C4-2B (cell line): ENCODE measurements around the gene ARHGAP32.
A peak's percentile ranks its signal among the peaks of the same experiment; 100 is the strongest.

Experiments
- H3K27ac ChIP-seq: fragments of 450-650 bp; 2 replicates; pipeline ENCODE4 v1.5.1; 2017
- ZFX ChIP-seq: fragments of 450-650 bp; IDR thresholded peaks from 2 replicates; pipeline ENCODE4 v1.6.1; 2017
- TF ChIP-seq, protein P1 (sequence below): fragments of 450-650 bp; conservative IDR thresholded peaks from 2 replicates; pipeline ENCODE4 v1.5.1; 2017; ENCODE audit warnings: mild to moderate bottlenecking

ARHGAP32 gene

GRCh38 chr11:128965485-128965884 lies 226.6 kb downstream of the ARHGAP32 start:
- TF ChIP-seq ZFX: no peak
- TF ChIP-seq, protein P1, sequence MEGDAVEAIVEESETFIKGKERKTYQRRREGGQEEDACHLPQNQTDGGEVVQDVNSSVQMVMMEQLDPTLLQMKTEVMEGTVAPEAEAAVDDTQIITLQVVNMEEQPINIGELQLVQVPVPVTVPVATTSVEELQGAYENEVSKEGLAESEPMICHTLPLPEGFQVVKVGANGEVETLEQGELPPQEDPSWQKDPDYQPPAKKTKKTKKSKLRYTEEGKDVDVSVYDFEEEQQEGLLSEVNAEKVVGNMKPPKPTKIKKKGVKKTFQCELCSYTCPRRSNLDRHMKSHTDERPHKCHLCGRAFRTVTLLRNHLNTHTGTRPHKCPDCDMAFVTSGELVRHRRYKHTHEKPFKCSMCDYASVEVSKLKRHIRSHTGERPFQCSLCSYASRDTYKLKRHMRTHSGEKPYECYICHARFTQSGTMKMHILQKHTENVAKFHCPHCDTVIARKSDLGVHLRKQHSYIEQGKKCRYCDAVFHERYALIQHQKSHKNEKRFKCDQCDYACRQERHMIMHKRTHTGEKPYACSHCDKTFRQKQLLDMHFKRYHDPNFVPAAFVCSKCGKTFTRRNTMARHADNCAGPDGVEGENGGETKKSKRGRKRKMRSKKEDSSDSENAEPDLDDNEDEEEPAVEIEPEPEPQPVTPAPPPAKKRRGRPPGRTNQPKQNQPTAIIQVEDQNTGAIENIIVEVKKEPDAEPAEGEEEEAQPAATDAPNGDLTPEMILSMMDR: no peak
- H3K27ac ChIP-seq: no peak overlapping the region

DNA sequence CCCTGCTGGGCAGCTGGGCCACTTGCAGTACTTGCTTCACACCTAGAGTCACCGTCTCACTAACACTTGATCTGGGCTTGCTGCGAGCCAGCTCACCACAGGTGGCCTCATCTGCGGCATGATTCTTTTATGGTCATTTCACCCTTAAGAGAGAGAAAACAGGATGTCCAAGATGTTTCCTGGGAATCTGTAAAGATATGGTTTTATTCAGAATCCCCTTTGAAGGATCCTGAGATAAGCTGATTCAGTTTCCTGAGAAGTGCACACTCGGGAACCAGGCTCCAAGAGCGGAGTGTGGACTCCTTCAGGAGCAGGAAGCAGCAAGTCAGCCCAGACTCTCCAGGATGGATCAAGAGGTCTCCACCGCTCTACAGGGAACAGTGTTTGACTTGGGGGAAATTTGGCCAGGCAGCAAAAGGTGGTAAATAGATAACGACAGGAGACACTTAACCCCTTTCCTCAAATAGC lies 227.6 kb downstream of the ARHGAP32 start:
- TF ChIP-seq, protein P1: no peak
- H3K27ac ChIP-seq: no peak overlapping the region

DNA sequence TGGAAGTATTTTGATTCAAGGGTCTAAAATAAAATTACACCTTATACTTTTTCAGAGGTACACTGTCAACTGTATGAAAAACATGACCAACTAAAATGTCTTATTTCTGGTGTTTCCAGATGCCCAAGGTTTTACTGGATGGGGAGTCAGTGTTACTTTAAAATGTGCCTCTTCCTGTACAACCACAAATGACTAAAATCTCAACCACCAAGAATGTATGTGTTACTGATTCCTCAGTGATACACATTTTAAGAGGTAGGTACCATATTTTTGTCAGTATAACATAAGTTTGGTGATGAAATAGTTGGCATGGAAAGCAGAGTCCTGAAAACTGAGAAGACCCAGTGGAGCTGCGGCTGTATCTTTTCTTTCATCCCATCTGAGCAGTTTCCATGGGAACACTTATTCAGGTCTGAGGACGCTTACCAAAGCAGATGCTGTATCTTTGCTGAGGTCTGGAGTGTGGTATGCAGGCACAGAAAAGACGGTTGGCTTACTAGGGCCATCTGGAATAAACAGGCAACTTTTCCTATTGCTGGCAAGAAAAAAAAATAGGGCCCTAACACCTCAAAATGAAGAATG lies 228.3 kb downstream of the ARHGAP32 start:
- TF ChIP-seq, protein P1: no peak
- no peak for TF ChIP-seq ZFX
- H3K27ac ChIP-seq: no peak overlapping the region

GRCh38 chr11:128962896-128963295 lies 229.2 kb downstream of the ARHGAP32 start:
- TF ChIP-seq, protein P1: no peak
- TF ChIP-seq ZFX: no peak
- no peak overlapping the region for H3K27ac ChIP-seq

GRCh38 chr11:128961645-128962044 lies 230.5 kb downstream of the ARHGAP32 start:
- no peak for TF ChIP-seq ZFX
- TF ChIP-seq, protein P1: no peak
- no peak overlapping the region for H3K27ac ChIP-seq

GRCh38 chr11:128957202-128957482 lies 235.0 kb downstream of the ARHGAP32 start:
- H3K27ac ChIP-seq: no peak overlapping the region
- TF ChIP-seq, protein P1: no peak
- no peak for TF ChIP-seq ZFX

DNA sequence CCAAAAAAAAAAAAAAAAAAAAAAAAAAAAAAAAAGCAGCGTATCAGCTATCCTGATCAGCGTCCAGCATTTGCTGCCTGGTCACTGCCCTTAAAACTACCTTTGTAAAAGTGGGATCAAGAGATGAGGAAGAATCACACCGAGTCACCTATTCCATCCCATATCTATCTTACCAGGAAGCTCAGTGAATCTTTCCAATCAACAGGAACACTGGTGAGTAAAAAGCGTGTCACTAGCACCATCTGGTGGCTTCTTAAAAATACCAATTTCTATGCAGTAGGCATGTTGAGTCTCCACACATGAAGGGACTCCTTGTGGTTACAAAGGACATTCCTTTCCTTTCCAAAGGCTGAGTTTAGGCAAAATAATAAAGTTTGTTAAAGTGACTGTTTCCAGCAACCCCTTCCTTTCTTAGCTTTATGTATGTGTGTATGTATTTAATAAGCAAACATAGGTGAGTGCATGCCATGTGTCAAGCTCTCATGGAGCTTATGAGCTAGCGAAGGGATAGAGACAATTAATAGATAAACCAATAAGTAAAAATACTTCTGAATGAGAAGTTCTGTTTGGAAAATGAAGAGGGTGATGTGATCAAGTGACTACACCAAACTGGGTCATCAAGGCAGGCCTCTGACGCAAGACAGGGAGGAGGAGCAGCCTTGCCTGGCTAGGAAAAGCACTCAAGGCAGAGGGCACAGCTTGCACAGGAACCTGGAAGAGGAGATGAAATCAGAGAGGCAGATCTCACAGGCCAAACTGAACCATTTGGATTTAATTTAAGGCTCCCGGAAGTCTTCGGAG lies 235.5 kb downstream of the ARHGAP32 start:
- TF ChIP-seq ZFX: no peak
- TF ChIP-seq, protein P1: peak; percentile 87

More for the DNA sequence above, 235.5 kb downstream of the ARHGAP32 start:
- no peak overlapping the region for H3K27ac ChIP-seq
